HG02885 (cell line): ENCODE data around the gene SMTNL1.
A peak's percentile ranks its signal among the peaks of the same experiment; 100 is the strongest.

ENCODE experiments used
- ATAC-seq: cut with Tn5 transposase; IDR thresholded peaks from one replicate; pipeline ENCODE4 v1.9.1; 2021; ENCODE audit warnings: mild to moderate bottlenecking; ENCODE audit not compliant: unreplicated experiment, poor library complexity

SMTNL1 gene

DNA sequence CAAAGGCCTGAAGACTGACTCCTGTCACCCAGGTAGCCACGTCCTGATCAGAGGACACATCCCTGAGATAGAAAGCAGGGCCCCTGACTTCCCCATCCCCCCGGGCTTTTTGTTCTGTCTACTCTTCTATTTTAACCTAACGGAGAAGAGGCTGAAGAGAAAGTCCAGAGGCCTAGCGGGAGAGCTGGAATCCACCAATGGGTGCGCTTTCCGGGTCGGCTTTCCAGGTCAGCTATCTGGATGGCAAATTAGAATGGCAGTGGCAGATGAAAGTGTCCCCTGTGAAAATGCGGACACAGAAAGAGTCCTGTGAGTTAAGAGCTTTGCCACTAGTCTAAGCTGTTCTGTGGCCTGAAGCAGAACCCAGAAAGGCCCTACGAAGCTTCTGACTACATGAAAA lies 46.9 kb downstream of the SMTNL1 start:
- ATAC-seq, result no peak

DNA sequence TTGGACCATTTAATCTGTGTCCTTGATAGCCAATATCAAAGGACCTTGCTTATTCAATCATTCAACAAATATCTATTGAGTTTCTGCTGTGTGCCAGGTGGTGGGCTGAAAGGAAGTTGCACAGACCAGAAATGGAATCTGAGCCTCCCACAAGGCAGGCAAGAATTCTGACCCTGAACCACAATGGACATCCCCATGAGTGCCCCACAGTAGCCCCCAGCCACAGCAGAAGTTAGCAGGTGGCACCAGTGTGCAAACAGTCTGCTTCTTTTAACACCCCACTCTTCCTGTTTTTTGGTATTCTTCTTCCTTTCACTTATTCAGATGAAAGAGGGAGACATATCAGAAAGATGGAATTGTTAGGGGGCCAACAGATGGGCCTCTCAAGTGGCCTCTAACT lies 47.9 kb downstream of the SMTNL1 start:
- ATAC-seq, result no peak

DNA sequence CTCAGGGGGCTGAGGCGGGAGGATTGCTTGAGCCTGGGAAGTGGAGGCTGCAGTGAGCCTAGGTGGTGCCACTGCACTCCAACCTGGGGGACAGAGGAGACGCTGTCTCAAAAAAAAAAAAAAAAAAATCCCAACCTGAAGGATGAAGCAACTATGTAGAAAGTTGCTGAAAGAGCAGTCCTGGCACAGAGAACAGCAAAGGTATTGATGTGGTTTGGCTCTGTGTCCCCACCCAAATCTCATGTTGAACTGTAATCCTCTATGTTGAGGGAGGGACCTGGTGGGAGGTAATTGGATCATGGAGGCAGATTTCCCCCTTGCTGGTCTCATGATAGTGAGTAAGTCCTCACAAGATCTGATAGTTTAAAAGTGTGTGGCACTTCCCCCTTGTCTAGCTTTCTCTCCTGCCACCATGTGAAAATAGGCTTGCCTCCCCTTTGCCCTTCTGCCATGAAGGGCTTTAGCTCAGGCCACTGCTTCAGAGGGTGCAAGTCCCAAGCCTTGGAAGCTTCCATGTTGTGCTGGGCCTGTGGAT lies 49.4 kb downstream of the SMTNL1 start:
- no peak for ATAC-seq

DNA sequence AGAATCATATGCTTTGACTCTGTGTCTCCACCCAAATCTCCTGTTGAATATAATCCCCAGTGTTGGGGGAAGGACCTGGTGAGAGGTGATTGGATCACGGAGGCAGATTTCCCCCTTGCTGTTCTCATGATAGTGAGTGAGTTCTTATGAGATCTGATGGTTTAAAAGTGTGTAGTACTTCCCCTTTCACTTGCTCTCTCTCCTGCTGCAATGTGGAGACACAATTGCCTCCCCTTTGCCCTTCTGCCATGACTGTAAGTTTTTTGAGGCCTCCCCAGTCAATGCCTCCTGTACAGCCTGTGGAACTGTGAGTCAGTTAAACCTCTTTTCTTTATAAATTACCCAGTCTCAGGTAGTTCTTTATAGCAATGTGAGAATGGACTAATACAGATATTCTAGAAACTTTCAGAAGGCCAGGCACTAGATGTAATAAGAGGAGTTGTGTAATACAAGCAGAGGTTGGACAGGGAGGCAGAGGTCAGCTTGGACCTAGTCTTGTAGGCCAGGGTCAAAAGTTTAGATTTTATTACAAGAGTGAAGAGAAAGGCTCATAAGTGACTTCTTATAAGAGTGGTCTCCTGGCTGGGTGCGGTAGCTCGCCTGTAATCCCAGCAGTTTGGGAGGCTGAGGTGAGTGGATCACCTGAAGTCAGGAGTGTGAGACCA lies 50.8 kb downstream of the SMTNL1 start:
- peak; percentile 58 for ATAC-seq

DNA sequence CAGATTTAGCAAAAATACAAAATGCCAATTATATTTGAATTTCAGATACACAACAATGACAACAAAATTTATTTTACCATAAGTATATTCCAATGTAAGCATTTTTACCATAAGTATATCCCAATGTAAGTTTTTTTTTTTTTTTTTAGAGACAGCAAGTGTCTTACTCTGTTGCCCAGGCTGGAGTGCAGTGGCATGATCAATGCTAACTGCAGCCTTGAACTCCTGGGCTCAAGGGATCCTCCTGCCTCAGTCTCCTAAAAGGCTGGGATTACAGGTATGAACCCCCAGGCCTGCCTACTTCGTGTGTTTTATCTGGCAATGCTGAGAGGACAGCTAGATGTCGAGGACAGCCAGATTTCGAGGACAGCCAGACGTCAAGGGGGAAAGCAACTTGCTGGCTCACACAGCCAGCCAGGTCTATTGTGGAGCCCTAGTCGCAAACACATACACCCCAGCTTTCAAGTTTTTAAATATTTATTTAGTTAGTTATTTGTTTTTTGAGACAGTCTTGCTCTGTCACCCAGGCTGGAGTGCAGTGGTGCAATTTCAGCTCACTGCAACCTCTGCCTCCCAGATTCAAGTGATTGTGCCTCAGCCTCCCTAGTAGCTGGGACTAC lies 59.0 kb downstream of the SMTNL1 start:
- ATAC-seq, result no peak

DNA sequence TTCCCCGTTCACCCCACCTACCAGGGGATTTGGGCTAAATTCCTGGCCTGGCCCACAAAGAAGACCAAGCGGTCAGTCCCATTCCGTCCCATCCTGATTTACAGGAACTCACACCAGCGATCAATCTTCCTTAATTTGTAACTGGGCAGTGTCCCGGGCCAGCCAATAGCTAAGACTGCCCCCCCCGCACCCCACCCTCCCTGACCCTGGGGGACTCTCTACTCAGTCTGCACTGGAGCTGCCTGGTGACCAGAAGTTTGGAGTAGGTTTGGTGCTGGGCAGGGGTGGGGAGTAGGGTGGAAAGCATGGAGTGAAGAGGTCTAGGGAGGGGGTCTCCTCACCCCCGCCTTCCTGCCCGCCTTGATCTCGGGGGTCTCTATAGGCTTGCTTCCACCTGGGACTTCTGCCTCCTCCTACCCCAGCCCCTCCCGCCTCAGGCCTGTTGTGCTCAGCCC lies 60.1 kb downstream of the SMTNL1 start, which contains the start of gene SERPING1:
Gene SERPING1 (plus strand): TSS at position 225 of the 455 bp plus-strand sequence. CDS start 586 bp downstream, outside the sequence.
- no peak for ATAC-seq

DNA sequence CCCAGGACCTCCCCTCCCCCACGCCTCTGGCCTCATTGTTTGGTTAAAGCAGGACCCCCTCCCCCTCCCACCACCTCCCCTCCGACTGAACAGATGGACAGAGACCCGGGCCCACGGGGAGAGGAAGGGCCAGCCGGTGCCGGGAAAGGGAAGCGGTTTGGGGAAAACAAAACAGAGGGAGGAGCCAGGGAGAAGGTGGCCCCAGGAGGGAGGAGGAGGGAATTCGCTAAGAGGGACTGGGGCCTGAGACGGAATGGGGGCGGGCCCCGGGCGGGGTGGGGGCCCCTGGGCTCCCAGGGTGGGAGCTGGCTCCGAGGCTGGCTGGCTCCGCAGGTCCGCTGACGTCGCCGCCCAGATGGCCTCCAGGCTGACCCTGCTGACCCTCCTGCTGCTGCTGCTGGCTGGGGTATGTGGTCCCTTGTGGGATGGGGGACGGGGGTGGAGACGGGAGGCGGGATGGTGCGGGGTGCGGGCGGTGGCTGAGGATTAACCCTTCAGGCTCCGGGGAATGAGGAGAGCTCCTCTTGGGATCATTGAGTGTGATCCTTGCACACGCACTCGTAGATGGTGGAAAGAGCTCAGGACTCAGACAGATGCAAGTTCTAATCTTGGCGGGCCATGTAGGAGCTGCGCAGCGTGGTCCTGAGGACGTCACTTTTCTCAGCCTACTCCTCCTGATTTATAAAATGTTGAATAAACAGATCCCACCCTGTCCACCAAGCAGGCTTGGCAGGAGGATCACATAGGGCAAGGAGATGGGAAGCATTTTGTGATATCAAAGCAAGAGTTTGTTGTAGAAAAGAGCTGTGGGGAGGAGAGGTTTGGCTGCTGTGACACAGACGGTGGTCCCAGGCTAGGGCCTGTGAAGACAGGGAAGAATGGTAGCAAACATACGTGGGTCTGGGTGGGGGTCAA lies 60.8 kb downstream of the SMTNL1 start:
- no peak for ATAC-seq

DNA sequence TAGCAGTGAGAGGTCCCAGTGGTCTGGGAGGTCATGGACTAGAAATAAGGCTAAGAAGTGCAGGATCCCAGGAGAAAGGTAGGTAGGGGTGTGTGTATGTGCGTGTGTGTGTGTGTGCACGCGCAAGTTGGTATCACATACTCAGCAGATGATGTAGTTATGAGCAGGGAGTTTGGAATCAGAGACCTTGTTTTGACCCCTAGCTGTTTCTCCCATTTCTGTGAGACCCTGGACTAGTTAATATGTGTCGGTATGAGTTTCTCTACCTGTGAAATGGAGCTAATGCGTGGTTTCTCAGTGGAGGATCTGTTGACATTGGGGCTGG lies 61.4 kb downstream of the SMTNL1 start:
- ATAC-seq, result no peak

DNA sequence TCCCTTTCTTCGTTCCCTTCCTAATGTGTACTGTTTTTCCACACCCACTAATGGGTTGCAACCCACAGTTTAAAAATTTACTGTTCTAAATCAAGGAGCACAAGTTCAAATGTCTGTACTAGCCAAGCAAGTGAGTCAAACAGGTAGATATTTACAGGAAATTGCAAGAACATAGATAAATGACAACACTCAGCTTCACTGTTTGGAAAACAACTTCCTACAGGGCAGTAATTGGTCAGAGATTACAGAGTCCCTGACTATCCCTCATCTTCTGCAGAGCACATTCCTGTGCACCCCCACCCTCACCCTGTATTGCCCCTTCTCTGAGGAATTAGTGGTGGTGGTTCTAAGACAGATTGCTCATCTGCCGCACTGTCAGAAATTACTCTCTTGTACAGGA lies 62.0 kb downstream of the SMTNL1 start:
- no peak for ATAC-seq
